Measurements from ENCODE around the gene SPATA2. TPM values are rescaled to one million over a fixed set of nuclear protein-coding genes. Genes with fewer than 3 reads are reported as not detected.

The SPATA2 gene
- total RNA-seq, 1 experiment from 2014 or later: 8.3 TPM

DNA sequence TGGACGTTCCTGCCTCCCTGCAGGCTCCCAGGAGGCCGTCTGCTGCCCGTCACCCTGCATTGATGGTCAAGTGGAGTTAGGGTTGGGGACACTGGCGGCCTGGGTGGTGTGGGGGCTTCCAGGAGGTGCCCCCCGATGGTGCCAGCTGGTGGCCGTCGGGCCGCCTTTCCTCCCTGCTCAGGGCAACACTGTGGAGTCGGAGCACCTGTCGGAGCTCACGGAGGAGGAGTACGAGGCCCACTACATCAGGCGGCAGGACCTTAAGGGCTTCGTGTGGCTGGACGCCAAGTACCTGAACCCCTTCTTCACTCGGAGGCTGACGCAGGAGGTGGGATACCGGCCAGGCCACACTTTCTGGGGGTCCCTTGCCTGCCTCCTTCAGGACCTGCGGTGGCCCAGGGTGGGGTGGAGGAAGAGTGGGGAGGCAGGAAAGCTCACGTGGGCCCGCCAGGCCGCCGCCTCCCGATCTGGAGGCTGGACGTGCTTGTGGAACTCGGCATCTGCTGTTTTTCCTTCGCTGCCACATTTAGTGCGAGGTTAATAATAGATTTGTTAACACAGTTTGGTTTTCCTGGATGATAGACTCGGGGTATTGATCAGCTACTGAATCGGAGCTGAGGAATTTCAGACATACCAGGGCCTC lies 28.6 kb downstream of the SPATA2 start:
- intact Hi-C loops (cut with micrococcal nuclease; ENCODE audit: unreplicated experiment): loop anchor here (5.0 kb wide), 1 partner anchor 274 kb away; no protein-coding TSS in a partner anchor
- no peaks in the 10 kb centered on the region for H3K9me3 ChIP-seq (ENCODE audit: control insufficient read depth, insufficient read depth, low read depth, low read length)
- in situ Hi-C loops (cut with HindIII; ENCODE audit: low pct_unique_long_range_greater_than_20kb, low sequenced_read_pairs): no loop called here
- ATAC-seq (no peak), DNase-seq (ENCODE audit: low read depth, low spot score) (no peak)
- no TSS peak for BruUV-seq (replicated peaks)
- H3K4me3 ChIP-seq (ENCODE audit: low read depth in 2 of 2, low read length in 2 of 2): no peak overlapping the region
- TF ChIP-seq SIN3A (IDR thresholded peaks at IDR 0.05; ENCODE audit: borderline replicate concordance, insufficient read depth, low read depth, low read length) (no peak), TCF7L2 (IDR thresholded peaks at IDR 0.05; ENCODE audit: low read depth, low read length) (no peak), POLR2AphosphoS5 (IDR thresholded peaks at IDR 0.05; ENCODE audit: low read depth, low read length) (no peak)
- TF ChIP-seq, protein P1, sequence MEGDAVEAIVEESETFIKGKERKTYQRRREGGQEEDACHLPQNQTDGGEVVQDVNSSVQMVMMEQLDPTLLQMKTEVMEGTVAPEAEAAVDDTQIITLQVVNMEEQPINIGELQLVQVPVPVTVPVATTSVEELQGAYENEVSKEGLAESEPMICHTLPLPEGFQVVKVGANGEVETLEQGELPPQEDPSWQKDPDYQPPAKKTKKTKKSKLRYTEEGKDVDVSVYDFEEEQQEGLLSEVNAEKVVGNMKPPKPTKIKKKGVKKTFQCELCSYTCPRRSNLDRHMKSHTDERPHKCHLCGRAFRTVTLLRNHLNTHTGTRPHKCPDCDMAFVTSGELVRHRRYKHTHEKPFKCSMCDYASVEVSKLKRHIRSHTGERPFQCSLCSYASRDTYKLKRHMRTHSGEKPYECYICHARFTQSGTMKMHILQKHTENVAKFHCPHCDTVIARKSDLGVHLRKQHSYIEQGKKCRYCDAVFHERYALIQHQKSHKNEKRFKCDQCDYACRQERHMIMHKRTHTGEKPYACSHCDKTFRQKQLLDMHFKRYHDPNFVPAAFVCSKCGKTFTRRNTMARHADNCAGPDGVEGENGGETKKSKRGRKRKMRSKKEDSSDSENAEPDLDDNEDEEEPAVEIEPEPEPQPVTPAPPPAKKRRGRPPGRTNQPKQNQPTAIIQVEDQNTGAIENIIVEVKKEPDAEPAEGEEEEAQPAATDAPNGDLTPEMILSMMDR (IDR thresholded peaks at IDR 0.05): no peak
- TF ChIP-seq, protein P2, sequence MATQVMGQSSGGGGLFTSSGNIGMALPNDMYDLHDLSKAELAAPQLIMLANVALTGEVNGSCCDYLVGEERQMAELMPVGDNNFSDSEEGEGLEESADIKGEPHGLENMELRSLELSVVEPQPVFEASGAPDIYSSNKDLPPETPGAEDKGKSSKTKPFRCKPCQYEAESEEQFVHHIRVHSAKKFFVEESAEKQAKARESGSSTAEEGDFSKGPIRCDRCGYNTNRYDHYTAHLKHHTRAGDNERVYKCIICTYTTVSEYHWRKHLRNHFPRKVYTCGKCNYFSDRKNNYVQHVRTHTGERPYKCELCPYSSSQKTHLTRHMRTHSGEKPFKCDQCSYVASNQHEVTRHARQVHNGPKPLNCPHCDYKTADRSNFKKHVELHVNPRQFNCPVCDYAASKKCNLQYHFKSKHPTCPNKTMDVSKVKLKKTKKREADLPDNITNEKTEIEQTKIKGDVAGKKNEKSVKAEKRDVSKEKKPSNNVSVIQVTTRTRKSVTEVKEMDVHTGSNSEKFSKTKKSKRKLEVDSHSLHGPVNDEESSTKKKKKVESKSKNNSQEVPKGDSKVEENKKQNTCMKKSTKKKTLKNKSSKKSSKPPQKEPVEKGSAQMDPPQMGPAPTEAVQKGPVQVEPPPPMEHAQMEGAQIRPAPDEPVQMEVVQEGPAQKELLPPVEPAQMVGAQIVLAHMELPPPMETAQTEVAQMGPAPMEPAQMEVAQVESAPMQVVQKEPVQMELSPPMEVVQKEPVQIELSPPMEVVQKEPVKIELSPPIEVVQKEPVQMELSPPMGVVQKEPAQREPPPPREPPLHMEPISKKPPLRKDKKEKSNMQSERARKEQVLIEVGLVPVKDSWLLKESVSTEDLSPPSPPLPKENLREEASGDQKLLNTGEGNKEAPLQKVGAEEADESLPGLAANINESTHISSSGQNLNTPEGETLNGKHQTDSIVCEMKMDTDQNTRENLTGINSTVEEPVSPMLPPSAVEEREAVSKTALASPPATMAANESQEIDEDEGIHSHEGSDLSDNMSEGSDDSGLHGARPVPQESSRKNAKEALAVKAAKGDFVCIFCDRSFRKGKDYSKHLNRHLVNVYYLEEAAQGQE (IDR thresholded peaks at IDR 0.05; ENCODE audit: insufficient read depth in 1 of 2, low read depth in 2 of 2, low read length in 1 of 2): no peak
- ChIA-PET POLR2A (no interaction called here), CTCF (interaction anchor here (0.5 to 1.3 kb wide), 3 partner anchors 17 to 185 kb away, joined by 3 to 4 read pairs (median 3); no protein-coding TSS in a partner anchor)
- H3K27me3 ChIP-seq (ENCODE audit: control insufficient read depth, insufficient read depth, low read length): no peaks in the 10 kb centered on the region
- H3K36me3 ChIP-seq (ENCODE audit: control insufficient read depth, insufficient read depth, low read length): no peaks in the 10 kb centered on the region
- peaks cover 24% of the 10 kb centered on the region for H3K4me1 ChIP-seq (ENCODE audit: control insufficient read depth, insufficient read depth, low read length)
- H3K27ac ChIP-seq (ENCODE audit: low read length): no peak overlapping the region

DNA sequence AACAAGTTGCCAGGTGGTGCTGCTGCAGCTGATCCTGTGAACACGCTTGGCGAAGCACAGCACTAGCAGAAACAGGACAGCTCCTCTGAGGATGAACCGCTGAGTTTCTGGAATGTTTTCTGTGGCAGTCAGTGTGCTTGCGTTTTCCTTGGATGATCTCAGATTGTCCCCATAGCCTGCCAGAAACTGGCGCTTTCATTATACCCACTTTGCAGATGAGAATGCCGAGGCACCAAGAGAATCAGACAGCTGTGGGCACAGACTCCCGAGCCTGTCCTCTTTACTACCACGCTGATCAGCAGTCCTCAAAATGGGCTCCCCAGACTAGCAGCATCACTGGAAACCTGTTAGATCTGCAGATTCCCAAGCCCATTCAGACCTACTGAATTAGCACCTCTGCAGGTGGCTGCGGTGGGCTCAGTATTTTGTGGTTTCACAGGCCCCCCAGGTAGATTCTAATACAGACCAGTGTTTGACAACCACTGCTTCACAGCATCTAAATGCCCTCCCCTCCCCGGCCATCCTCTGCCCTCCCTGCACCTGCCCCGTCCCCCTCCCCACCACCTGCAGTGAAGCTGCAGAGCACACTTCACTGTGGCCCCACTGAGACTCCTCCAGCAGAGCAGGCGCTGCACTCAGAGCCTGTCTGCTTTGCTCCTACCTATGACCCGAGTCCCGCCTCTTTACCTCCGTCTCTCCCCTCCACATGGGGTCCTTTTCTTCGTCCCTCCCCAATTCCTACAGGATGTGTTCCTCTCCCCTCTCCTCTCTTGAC lies 29.6 kb downstream of the SPATA2 start:
- ATAC-seq: no peak
- intact Hi-C loops (cut with micrococcal nuclease; ENCODE audit: unreplicated experiment): loop anchor here (5.0 kb wide), 1 partner anchor 273 kb away; no protein-coding TSS in a partner anchor
- Histone ChIP-seq H3K27ac (ENCODE audit: low read length) (no peak overlapping the region), H3K36me3 (ENCODE audit: control insufficient read depth, insufficient read depth, low read length) (no peaks in the 10 kb centered on the region), H3K4me3 (ENCODE audit: low read depth in 2 of 2, low read length in 2 of 2) (no peak overlapping the region), H3K27me3 (ENCODE audit: control insufficient read depth, insufficient read depth, low read length) (no peaks in the 10 kb centered on the region), H3K9me3 (ENCODE audit: control insufficient read depth, insufficient read depth, low read depth, low read length) (no peaks in the 10 kb centered on the region), H3K4me1 (ENCODE audit: control insufficient read depth, insufficient read depth, low read length) (peaks cover 19% of the 10 kb centered on the region)
- in situ Hi-C loops (cut with HindIII; ENCODE audit: low pct_unique_long_range_greater_than_20kb, low sequenced_read_pairs): no loop called here
- TF ChIP-seq SIN3A (IDR thresholded peaks at IDR 0.05; ENCODE audit: borderline replicate concordance, insufficient read depth, low read depth, low read length): no peak
- no peak for TF ChIP-seq TCF7L2 (IDR thresholded peaks at IDR 0.05; ENCODE audit: low read depth, low read length)
- TF ChIP-seq, protein P1 (IDR thresholded peaks at IDR 0.05): no peak
- TF ChIP-seq, protein P2 (IDR thresholded peaks at IDR 0.05; ENCODE audit: insufficient read depth in 1 of 2, low read depth in 2 of 2, low read length in 1 of 2): no peak
- no peak for TF ChIP-seq POLR2AphosphoS5 (IDR thresholded peaks at IDR 0.05; ENCODE audit: low read depth, low read length)
- no TSS peak for BruUV-seq (replicated peaks)
- CTCF ChIA-PET: no interaction called here
- POLR2A ChIA-PET: no interaction called here
- no peak for DNase-seq (ENCODE audit: low read depth, low spot score)

All from Panc1 (cell line).